Left forelimb (tissue), 1 donor: ENCODE data around the gene NOL9.
A peak's percentile ranks its signal among the peaks of the same experiment; 100 is the strongest.

Experiments
- DNase-seq: peaks from one replicate; pipeline ENCODE4 v3.0.0-alpha.2; 2018; ENCODE audit warnings: low spot score

Gene NOL9

GRCh38 chr1:6519935-6520671 is 34.2 kb downstream of the NOL9 start:
- DNase-seq: no peak

DNA sequence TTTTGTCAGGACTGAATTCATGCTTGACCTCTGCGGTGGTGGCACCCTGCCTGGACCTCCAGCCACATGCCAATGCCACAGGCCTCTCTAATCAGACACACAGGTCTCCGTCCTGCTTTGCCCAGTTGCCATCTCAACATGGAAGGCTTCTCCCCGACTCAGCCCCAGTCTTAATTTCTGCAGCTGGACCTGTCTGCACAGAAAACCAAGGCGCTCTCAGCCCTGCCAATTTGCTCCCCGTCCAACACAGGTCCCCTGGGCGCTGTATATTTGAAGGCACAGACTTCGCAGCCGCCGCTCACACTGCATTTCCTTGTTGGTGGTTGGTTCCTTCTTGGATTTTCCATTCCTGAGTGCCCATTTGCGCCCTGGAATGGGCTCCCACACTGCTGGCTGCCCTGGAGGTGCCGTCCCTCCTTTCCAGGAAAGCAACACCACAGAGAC is 34.8 kb downstream of the NOL9 start:
- DNase-seq: no peak

DNA sequence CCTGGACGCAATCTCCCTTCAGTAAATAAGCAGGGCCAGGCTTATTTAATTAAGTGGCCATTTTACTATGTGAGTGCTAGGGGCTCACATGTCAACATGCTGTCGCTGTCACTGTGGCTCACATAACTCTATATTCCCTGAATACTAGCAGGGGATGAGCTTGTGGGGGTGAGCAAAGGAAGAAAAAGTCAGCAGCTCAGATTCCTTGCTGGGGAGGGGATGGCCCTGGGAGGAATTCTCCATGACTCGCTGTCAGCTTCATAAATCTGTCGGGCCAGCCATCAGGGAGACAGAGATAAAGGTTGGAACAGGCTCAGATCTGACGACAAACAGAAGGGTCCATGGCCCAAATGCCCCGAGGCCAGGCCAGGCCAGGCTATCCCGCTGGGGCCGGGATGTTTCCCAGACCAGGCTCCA is 36.9 kb downstream of the NOL9 start:
- DNase-seq: no peak

DNA sequence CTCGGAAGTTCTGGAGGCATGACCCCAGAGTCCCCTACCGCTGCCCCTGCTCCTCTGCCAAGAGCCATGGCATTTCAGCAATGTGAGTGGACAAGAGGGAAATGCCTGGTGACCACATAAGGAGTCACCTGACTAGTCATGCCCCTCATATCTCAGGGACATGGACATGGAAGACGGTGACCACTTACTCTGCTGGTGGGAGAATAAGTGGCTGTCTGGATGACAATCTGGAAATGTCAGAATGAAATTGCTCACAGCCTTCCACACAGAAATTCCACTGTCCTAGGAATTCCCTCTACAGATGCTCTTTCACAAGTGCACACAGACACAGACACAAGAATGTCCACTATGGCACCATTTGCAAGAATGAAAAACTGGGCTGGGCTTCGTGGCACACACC is 38.5 kb downstream of the NOL9 start:
- DNase-seq: no peak

DNA sequence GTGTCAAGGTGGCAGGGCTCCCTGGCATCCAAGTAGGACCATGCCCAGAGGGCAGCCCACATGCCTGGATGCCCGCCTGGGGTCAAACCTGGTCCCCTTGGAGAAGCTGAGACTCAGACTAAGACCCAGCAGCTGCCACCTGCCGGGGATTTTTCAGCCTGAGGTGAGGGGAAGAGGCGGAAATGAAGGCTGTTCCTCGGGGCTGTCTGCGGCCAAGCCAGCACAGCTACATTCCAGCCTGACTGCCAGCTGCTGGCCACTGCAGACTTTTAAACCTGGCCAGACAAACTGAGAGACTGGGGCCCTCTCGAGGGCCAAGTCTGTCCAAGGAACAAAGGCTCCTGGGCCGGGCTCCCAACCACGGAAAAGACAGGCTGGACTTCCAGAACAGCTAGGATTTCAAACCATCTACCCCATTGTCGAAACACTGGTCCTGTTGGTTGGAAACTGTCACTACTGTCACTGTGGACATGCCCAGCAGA is 41.0 kb downstream of the NOL9 start:
- DNase-seq: no peak

DNA sequence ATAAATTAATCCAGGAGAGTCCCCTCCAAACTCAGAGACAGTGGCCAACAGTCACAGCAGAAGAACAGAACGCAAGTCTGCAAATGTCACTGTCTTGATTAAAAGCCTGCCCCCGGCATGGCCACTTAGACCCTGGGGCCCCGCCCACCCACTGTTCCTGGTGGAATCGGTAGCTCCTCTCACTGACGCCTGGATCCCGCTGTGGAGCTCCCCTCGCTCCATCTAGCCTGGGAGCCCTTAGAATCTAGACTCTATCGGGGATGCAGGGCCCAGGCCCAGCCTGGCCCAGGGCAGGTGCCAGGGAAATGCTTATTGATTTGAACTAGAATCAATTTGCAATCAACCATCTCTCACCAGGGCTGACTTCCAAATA is 41.4 kb downstream of the NOL9 start:
- DNase-seq: no peak

DNA sequence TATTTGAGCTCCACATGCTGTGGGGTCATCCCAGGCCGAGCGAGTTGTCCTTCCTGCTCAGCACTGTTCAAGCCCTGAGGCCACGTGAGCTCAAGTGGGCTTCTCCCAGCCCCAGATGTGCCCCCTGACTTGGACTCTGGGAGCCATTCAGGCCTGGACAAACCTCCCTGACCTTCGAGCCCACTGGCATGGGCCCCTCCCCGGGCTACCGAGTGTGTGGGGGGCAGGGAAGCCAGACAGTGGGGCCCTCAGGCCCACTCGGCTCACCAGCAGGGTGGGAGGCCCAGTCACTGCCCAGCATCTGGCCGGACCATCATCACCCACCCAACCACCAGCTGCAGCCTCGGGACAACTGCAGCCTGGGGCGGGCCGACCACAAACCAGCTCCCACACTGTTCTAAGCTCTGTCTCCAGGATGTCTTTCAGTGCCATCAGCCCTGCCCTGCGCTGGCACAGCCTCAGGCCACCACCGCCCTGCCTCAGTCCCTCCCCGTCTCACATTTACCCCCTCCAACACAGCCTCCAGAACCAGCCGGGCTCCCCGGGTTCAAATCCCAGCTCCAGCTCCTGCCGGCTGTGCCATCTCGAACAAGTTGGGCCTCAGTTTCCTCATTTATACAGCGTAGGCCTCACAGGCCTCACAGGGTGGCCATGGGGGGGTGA is 41.9 kb downstream of the NOL9 start:
- DNase-seq: no peak

DNA sequence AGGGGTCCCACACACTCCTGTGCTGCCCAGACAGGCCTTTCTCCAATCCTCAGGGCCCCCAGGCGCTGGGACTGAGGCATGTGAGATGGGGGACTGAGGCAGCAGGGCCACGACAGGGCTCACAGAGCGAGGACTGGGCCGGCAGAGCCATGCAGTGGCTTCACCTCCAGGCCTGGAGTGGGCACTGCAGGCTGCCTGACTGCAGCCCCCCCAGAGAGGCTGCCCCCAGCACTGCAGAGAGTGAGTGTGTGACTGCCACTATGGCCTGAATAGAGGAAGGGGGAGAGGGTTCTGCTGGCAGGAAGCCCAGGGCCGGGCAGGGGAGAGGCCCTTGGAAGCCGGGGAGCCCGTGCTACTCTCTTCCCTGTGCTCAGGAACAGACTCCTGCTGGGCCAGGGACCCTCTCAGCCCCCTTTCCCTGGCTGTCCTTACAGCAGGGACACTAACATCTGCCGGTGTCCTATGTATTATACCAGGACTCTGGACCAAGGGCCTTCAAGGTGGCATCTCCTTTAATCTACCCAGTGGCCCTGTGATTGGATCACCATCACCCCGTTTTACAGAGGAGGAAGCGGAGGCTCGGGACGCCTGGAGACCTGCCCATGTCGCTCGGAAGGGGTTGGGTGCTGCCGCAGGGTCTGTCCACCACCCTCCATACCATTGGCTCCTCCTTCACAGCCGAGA is 42.6 kb downstream of the NOL9 start:
- no peak for DNase-seq

GRCh38 chr1:6511056-6511455 is 43.3 kb downstream of the NOL9 start:
- DNase-seq: no peak

DNA sequence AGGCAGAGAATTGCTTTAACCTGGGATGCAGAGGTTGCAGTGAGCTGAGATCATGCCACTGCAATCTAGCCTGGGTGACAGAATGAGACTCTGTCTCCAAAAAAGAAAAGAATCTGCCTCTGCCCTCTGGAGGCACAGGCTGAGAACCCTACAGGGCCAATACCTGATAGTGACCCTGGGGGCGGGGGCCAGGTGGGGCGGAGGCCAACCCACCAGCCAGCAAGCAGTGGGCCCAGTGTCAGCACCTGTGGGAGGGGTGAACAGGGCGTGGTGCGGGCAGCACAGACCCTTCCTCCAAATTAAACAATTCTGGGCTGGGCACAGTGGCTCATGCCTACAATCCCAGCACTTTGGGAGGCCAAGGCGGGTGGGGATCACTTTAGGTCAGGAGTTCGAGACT is 43.8 kb downstream of the NOL9 start:
- no peak for DNase-seq

DNA sequence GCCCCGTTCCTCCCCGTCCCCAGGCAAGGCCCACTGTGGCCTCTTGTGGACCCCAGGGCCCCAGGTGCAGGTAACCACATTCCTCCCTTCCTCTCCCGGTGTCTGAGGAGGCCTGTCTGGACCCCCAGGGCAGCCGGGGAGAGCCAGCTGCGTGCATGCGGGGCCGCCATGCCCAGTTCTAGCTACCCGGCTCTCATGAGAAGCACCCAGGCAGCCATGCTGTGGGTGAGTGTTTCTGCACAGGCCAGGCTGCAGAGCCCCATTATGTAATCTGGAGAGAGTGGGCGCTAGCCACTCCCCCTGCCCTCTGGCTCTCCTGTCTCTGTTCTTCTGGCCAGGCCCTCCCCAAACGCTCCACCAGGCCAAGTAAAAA is 44.4 kb downstream of the NOL9 start:
- DNase-seq: peak; percentile 66

- peak; percentile 64 for DNase-seq
Observed at GRCh38 chr1:6509220-6509918, 44.9 kb downstream of the NOL9 start.

DNA sequence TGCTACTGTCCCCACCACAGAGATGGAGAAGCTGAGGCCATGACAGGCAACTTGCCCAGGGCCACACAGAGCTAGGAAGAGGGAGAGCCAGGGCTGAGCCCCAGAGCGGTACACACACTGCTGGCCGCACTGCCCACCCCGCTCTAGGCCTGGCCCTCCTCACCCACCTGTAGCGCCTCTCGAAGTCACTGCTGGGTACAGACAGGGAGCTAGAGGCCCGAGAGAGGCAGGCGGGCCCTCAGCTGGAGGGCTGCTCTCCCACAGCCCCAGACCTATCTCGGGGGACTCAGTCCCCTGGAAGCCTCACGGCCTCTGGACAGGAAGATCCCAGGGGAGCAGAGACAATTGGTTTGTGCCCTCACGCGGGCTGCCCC is 45.5 kb downstream of the NOL9 start:
- peak; percentile 56 for DNase-seq

DNA sequence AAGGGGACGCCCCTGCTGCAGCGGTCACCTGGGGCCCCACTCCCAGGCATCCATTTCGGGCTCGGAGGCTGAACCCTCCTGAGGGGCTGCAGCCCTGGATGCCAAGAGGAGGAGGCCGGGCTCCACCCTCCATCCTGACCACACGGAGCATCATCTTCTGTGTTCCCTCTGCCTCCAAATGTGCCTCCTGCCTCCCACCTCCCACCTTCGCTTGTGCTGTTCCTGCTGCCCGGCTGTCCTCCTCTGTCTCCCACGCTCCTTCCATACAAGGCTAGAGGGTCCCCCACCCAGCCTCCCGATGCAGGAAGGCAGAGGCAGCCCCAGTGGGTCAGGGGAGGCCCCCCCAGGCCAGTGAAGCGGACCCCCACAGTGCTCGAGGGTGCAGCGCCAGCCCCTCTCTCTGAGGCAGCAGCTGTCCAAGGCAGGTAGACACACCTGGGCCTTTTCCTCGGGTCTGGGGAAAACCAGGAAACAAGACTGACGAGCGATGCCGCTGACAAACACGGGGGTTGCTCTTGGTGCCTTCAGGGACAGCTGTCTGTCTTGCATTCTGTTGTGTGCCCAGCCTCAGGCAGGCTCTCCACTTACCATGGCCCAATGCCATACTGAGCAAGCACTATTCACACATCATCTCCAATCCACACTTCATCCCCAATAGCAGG is 46.0 kb downstream of the NOL9 start:
- peak; percentile 59 for DNase-seq

DNA sequence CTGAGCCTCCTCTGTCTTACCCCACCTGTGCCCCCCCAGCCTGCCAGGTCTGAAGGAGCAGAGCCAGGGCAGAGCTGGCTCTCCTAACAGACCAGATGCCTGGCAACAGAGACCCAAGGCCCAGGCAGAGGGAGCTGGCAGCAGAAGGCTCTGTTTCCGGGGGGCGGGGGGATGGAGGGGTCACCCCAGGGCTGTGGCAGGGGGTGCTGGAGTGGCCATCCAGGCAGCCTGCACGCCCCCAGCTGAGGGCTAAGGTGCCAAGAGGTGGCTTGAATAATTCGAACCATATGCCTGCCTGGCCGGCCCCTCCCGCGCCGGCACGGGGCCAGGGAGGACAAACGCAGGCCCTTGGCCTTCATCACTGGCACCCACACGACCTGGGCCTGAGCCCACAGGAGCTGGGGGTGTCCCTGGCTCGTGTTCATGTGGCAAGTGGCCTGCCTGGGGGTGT is 46.8 kb downstream of the NOL9 start:
- DNase-seq: peak; percentile 63

DNA sequence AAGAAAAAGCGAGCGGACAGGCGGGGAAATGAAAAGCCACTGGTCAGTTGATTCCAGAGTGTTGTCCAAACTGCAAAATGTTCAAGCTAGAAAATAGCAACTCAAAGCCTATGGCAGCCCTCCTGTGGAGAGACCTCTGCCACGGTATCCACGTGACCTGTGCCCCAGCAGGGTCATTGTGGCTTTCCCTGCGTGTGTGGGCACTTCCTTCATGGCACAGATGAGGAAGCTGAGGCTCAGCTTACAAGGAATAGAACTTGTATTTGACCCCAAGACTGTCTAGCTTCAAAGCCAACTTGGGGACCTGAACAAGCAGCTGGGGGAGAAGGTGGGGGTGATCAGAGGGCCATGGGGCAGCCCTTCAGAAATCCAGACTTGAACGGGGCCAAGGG is 47.3 kb downstream of the NOL9 start:
- no peak for DNase-seq

- DNase-seq: no peak
Observed at GRCh38 chr1:6506210-6507036, 47.9 kb downstream of the NOL9 start.

GRCh38 chr1:6505367-6506209 is 48.7 kb downstream of the NOL9 start:
- no peak for DNase-seq

GRCh38 chr1:6504887-6505286 is 49.4 kb downstream of the NOL9 start:
- no peak for DNase-seq
